PC-9 (cell line): Measurements from ENCODE around the gene GALNT10. TPM values are rescaled to one million over a fixed set of nuclear protein-coding genes. Genes with fewer than 3 reads are reported as not detected.

Experiments
- BruUV-seq: library from RNA; stranded (reverse); fragments of 400-500 nt; replicated peaks from 2 replicates; lab custom pipeline; 2021; lab: Mats Ljungman, UMichigan
- CTCF ChIA-PET: fragments of 300-600 bp; sonication (Branson Sonifier 250); formaldehyde crosslinking; loops from one replicate; lab custom pipeline; 2022; ENCODE audit warnings: antibody characterized with exemption; lab: Charles Lee
- POLR2A ChIA-PET: fragments of 300-600 bp; sonication (Branson Sonifier 250); formaldehyde crosslinking; loops from one replicate; lab custom pipeline; 2022; ENCODE audit warnings: antibody characterized with exemption; ENCODE audit not compliant: unreplicated experiment; lab: Charles Lee
- DNase-seq, 2 experiments: peaks; one replicate each; pipeline versions ENCODE4 v3.0.0 to v3.0.0-alpha.2; 2015 to 2022; ENCODE audit warnings: mixed read lengths in 1 of 2
- H2AFZ ChIP-seq: fragments of 200-600 bp; sonication (generic); 2 replicates; pipeline ENCODE4 v1.8.1; 2017; ENCODE audit warnings: antibody characterized with exemption
- H3F3A ChIP-seq: fragments of 200-600 bp; sonication (generic); 2 replicates; pipeline ENCODE4 v1.8.1; 2017; ENCODE audit warnings: antibody characterized with exemption, mild to moderate bottlenecking, low read depth; ENCODE audit not compliant: insufficient read depth
- H3K27ac ChIP-seq: fragments of 200-600 bp; sonication (generic); 2 replicates; pipeline ENCODE4 v1.6.1; 2016; ENCODE audit warnings: mixed run types
- H3K27me3 ChIP-seq: fragments of 200-600 bp; sonication (generic); 2 replicates; pipeline ENCODE4 v1.6.1; 2016; ENCODE audit warnings: low read depth, mixed run types; ENCODE audit not compliant: insufficient read depth
- H3K36me3 ChIP-seq: fragments of 200-600 bp; sonication (generic); 2 replicates; pipeline ENCODE4 v1.6.1; 2016; ENCODE audit warnings: low read depth, mixed run types
- H3K4me1 ChIP-seq: fragments of 200-600 bp; sonication (generic); replicated peaks from 2 replicates; pipeline ENCODE4 v1.6.1; 2016; ENCODE audit warnings: mixed run types; ENCODE audit not compliant: insufficient read depth
- H3K4me2 ChIP-seq: fragments of 200-600 bp; sonication (generic); 2 replicates; pipeline ENCODE4 v1.6.1; 2017; ENCODE audit warnings: mixed run types
- H3K4me3 ChIP-seq: fragments of 200-600 bp; sonication (generic); 2 replicates; pipeline ENCODE4 v1.6.1; 2016; ENCODE audit warnings: mixed run types
- H3K79me2 ChIP-seq: fragments of 200-600 bp; sonication (generic); 2 replicates; pipeline ENCODE4 v1.6.1; 2017; ENCODE audit warnings: low read depth, mixed run types
- H3K9me2 ChIP-seq: fragments of 200-600 bp; sonication (generic); 2 replicates; pipeline ENCODE4 v1.8.1; 2017; ENCODE audit warnings: mild to moderate bottlenecking; ENCODE audit not compliant: insufficient read depth
- H3K9me3 ChIP-seq: fragments of 200-600 bp; sonication (generic); 2 replicates; pipeline ENCODE4 v1.8.1; 2016; ENCODE audit warnings: low read depth; ENCODE audit not compliant: insufficient read depth
- H4K20me1 ChIP-seq: fragments of 200-600 bp; sonication (generic); 2 replicates; pipeline ENCODE4 v1.8.1; 2017; ENCODE audit not compliant: insufficient read depth
- CTCF ChIP-seq: fragments of 200-600 bp; sonication (generic); conservative IDR thresholded peaks from 2 replicates; pipeline ENCODE4 v1.6.1; 2017; ENCODE audit warnings: mixed run types, antibody characterized with exemption, mild to moderate bottlenecking, moderate library complexity
- EZH2 ChIP-seq: fragments of 200-600 bp; sonication (generic); IDR thresholded peaks from 2 replicates; pipeline ENCODE4 v1.8.0; 2017; ENCODE audit warnings: antibody characterized with exemption, low read depth
- intact Hi-C: fragments of 100-400 bp; cut with micrococcal nuclease; formaldehyde crosslinking; loops from one replicate; pipeline ENCODE4 v1.10.0; 2022; ENCODE audit not compliant: unreplicated experiment
- total RNA-seq: library from RNA; stranded (reverse); gene quantifications from 2 replicates; pipeline ENCODE4 v1.2.3, GENCODE V29; 2021

Gene GALNT10
- total RNA-seq, 1 experiment from 2014 or later: 101 TPM

DNA sequence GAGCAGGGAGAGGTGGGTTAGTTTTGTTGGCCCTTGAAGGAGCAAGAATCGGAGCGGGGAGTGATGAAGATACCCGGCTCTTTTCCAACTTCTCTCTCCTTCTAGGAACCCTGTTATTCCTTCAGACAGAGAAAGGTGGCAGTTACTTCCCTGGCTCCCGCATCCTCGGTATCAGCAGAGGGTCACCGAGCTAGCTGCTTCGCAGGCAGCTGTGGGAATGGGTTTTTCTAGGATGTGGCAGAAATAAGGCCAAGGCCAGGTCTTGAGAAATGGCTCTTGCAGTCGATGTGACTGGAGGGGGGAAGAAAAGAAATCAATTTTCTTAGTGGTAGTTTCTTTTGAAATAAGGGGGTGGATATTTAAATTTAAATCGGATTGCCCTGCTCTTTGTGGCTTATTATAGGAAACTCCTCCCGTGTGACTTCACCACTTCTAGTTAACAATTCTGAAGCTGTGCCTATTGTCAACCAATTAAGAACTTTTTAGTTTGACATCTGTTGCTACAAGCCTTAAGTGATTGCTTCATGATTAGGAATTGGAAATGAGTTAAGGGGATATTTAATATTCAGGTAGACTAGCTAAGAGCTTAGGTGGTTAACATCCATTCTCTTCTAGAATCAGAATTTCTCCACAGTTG is 256.7 kb downstream of the GALNT10 start:
- Histone ChIP-seq H3F3A (no peaks in the 10 kb centered on the region), H3K27me3 (no peaks in the 10 kb centered on the region), H2AFZ (peak overlapping the region; percentile 87), H3K36me3 (0 out of 2 replicates have a peak, but pooled peaks cover 3% of the 10 kb centered on the region), H3K27ac (no peak overlapping the region), H3K4me1 (peaks cover 32% of the 10 kb centered on the region), H3K79me2 (peaks cover 53% of the 10 kb centered on the region), H3K4me2 (peak overlapping the region; percentile 91), H3K9me3 (no peaks in the 10 kb centered on the region), H3K9me2 (no peaks in the 10 kb centered on the region), H4K20me1 (peaks cover 6% of the 10 kb centered on the region; the same call in 1 of the 2 replicates), H3K4me3 (peak overlapping the region; percentile 95)
- TSS peak; percentile 39 for BruUV-seq
- ChIA-PET POLR2A (interaction anchor here (0.8 to 0.9 kb wide), 2 partner anchors 150 to 431 kb away, joined by 4 to 13 read pairs; no protein-coding TSS in a partner anchor), CTCF (no interaction called here)
- TF ChIP-seq EZH2: no peak
- no peak for TF ChIP-seq CTCF
- no peak for DNase-seq
- intact Hi-C loops: loop anchor here (2.0 to 10.0 kb wide), 6 partner anchors 80 to 408 kb away; partner anchors contain the start of genes CNOT8, FAXDC2, GALNT10 and LARP1

DNA sequence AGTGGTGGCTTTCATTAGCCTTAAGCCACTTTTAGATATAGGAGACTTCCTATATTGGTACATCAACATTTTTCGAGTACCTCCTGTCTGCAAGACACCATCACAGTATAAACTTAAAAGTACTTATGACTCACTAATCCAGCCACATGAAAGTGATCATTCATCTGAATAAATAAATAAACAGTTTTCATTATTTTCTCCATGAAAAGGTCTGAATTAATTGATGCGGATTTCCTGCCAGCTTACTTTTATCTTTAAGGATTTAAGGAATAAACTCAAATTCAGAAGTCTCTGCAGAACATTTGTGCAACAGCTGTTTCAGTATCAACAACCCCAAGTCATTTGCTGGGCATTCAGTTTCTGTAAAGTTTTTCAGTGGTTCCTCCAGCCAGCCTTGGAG is 259.3 kb downstream of the GALNT10 start:
- H4K20me1 ChIP-seq: peaks cover 6% of the 10 kb centered on the region; the same call in 1 of the 2 replicates
- no peak overlapping the region for H3K27ac ChIP-seq
- H3K27me3 ChIP-seq: no peaks in the 10 kb centered on the region
- POLR2A ChIA-PET: no interaction called here
- no peaks in the 10 kb centered on the region for H3K9me2 ChIP-seq
- H3K4me3 ChIP-seq: no peak overlapping the region
- H3K4me2 ChIP-seq: 0 out of 2 replicates have a peak overlapping the region, but pooled peaks have one; percentile 12
- CTCF ChIA-PET: no interaction called here
- DNase-seq: no peak
- 0 out of 2 replicates have a peak, but pooled peaks cover 12% of the 10 kb centered on the region for H3K36me3 ChIP-seq
- H2AFZ ChIP-seq: no peak overlapping the region
- TF ChIP-seq EZH2 (no peak), CTCF (no peak)
- no peaks in the 10 kb centered on the region for H3F3A ChIP-seq
- no peaks in the 10 kb centered on the region for H3K9me3 ChIP-seq
- no TSS peak for BruUV-seq
- H3K79me2 ChIP-seq: peaks cover 47% of the 10 kb centered on the region
- intact Hi-C loops: loop anchor here (5.0 to 10.0 kb wide), 5 partner anchors 82 to 405 kb away; partner anchors contain the start of genes CNOT8, FAXDC2 and LARP1
- H3K4me1 ChIP-seq: peaks cover 26% of the 10 kb centered on the region

DNA sequence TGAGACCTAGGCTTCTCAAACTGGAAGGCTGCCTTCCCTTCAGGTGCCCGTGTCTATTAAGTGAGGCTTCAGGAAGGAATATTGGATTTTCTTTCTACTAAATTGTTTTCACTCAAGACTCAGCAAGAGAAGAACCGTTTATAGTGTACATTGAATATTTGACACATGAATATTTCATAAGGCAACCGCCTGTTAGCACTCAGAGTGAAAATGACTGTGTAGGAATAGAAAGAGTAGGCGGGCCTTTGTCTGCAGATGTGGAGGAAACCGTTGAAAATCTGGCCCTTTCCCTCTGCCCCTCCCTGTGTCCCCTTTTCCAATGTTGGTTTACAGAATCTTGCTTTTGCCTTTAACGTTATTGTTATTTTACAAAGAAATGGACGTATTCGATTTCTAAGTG is 261.4 kb downstream of the GALNT10 start:
- H2AFZ ChIP-seq: no peak overlapping the region
- intact Hi-C loops: no loop called here
- no peak overlapping the region for H3K27ac ChIP-seq
- no peaks in the 10 kb centered on the region for H3K27me3 ChIP-seq
- no peak overlapping the region for H3K4me3 ChIP-seq
- no peaks in the 10 kb centered on the region for H3K9me2 ChIP-seq
- peaks cover 31% of the 10 kb centered on the region for H3K79me2 ChIP-seq
- no peak for TF ChIP-seq CTCF
- no peak for TF ChIP-seq EZH2
- H3K4me1 ChIP-seq: peaks cover 26% of the 10 kb centered on the region
- DNase-seq: no peak
- H3K4me2 ChIP-seq: no peak overlapping the region
- no TSS peak for BruUV-seq
- H3K36me3 ChIP-seq: 0 out of 2 replicates have a peak, but pooled peaks cover 17% of the 10 kb centered on the region
- peaks cover 6% of the 10 kb centered on the region; the same call in 1 of the 2 replicates for H4K20me1 ChIP-seq
- POLR2A ChIA-PET: no interaction called here
- CTCF ChIA-PET: no interaction called here
- no peaks in the 10 kb centered on the region for H3F3A ChIP-seq
- H3K9me3 ChIP-seq: no peaks in the 10 kb centered on the region
